Chondrocyte (in vitro differentiated cells): Measurements from ENCODE around the gene MS4A3. TPM values are rescaled to one million over a fixed set of nuclear protein-coding genes. Genes with fewer than 3 reads are reported as not detected.
"Not testable (repeated sequence)": the region's sequence is repeated elsewhere in the genome, so short reads cannot be mapped to it uniquely, and the experiment has no call there.

Experiments
- DNase-seq: peaks from one replicate; pipeline ENCODE4 v3.0.0; 2021; ENCODE audit warnings: mixed read lengths, low spot score
- H3K27ac Mint-ChIP-seq: one replicate; pipeline ENCODE4 v1.8.0; 2021; ENCODE audit warnings: mild to moderate bottlenecking, moderate library complexity, mixed read lengths; ENCODE audit not compliant: unreplicated experiment
- H3K27me3 Mint-ChIP-seq: 2 replicates; pipeline ENCODE4 v1.8.0; 2021; ENCODE audit warnings: low read depth, mixed read lengths
- H3K36me3 Mint-ChIP-seq: 2 replicates; pipeline ENCODE4 v1.8.0; 2021; ENCODE audit warnings: low read depth, mixed read lengths
- H3K4me1 Mint-ChIP-seq: 2 replicates; pipeline ENCODE4 v1.8.0; 2021; ENCODE audit warnings: low read depth, mild to moderate bottlenecking, mixed read lengths
- H3K4me3 Mint-ChIP-seq: one replicate; pipeline ENCODE4 v1.8.0; 2021; ENCODE audit warnings: mild to moderate bottlenecking, moderate library complexity, mixed read lengths; ENCODE audit not compliant: unreplicated experiment
- H3K9me3 Mint-ChIP-seq: 2 replicates; pipeline ENCODE4 v1.8.0; 2021; ENCODE audit warnings: low read depth, mixed read lengths
- total RNA-seq: library from RNA; stranded (reverse); gene quantifications from 3 replicates; pipeline ENCODE4 v1.2.1, GENCODE V29; 2021
- TF ChIP-seq, protein P1 (sequence below): fragments of 200-600 bp; sonication (generic); IDR thresholded peaks from 2 replicates; pipeline ENCODE4 v1.5.0; 2021; ENCODE audit warnings: antibody characterized with exemption, mild to moderate bottlenecking, moderate library complexity

MS4A3 gene
- total RNA-seq, 1 donor from 2014 or later = not detected

DNA sequence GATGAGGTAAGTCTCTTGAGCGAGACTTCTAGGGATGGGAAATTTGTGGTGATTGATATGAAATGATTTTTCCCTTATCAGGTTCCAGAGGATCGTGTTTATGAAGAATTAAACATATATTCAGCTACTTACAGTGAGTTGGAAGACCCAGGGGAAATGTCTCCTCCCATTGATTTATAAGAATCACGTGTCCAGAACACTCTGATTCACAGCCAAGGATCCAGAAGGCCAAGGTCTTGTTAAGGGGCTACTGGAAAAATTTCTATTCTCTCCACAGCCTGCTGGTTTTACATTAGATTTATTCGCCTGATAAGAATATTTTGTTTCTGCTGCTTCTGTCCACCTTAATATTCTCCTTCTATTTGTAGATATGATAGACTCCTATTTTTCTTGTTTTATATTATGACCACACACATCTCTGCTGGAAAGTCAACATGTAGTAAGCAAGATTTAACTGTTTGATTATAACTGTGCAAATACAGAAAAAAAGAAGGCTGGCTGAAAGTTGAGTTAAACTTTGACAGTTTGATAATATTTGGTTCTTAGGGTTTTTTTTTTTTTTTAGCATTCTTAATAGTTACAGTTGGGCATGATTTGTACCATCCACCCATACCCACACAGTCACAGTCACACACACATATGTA is 39.1 kb downstream of the MS4A3 start:
- Mint-ChIP-seq H3K36me3 (no peaks in the 10 kb centered on the region), H3K4me3 (no peak overlapping the region), H3K4me1 (no peaks in the 10 kb centered on the region), H3K27me3 (peaks cover 2% of the 10 kb centered on the region), H3K27ac (no peak overlapping the region), H3K9me3 (no peaks in the 10 kb centered on the region)
- no peak for DNase-seq
- TF ChIP-seq, protein P1, sequence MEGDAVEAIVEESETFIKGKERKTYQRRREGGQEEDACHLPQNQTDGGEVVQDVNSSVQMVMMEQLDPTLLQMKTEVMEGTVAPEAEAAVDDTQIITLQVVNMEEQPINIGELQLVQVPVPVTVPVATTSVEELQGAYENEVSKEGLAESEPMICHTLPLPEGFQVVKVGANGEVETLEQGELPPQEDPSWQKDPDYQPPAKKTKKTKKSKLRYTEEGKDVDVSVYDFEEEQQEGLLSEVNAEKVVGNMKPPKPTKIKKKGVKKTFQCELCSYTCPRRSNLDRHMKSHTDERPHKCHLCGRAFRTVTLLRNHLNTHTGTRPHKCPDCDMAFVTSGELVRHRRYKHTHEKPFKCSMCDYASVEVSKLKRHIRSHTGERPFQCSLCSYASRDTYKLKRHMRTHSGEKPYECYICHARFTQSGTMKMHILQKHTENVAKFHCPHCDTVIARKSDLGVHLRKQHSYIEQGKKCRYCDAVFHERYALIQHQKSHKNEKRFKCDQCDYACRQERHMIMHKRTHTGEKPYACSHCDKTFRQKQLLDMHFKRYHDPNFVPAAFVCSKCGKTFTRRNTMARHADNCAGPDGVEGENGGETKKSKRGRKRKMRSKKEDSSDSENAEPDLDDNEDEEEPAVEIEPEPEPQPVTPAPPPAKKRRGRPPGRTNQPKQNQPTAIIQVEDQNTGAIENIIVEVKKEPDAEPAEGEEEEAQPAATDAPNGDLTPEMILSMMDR = no peak

DNA sequence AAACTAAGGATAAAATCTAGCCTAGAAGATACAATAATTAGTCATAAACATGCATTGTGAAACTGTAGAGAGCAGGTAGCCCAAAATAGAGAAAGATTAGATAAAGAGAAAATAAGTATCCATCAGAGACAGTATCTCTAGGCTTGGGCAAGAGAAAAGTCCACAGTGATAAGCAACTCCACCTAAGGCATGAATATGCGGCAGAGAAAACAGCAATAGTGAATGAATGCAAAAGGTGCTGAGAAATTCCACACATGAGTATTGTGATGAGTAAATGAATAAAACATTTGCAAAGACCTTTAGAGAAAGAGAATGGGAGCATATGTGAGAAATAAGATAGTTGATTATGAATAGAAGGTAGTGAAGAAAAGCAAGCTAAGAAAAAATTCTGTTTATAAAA is 40.7 kb downstream of the MS4A3 start:
- Mint-ChIP-seq H3K4me1 (no peaks in the 10 kb centered on the region), H3K9me3 (no peaks in the 10 kb centered on the region), H3K4me3 (no peak overlapping the region), H3K36me3 (no peaks in the 10 kb centered on the region), H3K27ac (no peak overlapping the region), H3K27me3 (peaks cover 2% of the 10 kb centered on the region)
- no peak for DNase-seq
- TF ChIP-seq, protein P1 = no peak

DNA sequence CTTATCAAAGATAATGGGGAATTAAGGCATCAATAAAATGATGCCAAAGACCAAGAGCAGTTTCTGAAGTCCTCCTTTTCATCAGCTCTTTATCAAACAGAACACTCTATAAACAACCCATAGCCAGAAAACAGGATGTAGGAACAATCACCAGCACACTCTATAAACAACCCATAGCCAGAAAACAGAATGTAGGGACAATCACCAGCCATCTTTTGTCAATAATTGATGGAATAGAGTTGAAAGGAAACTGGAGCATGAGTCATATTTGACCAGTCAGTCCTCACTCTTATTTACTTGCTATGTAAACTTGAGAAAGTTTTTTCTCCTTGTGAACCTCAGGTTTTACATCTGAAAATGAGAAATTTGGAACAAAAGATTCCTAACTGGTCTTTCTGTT is 42.0 kb downstream of the MS4A3 start:
- Mint-ChIP-seq H3K27ac (no peak overlapping the region), H3K9me3 (no peaks in the 10 kb centered on the region), H3K4me1 (no peaks in the 10 kb centered on the region), H3K36me3 (no peaks in the 10 kb centered on the region), H3K4me3 (no peak overlapping the region), H3K27me3 (peaks cover 2% of the 10 kb centered on the region)
- TF ChIP-seq, protein P1 = no peak
- DNase-seq = no peak

DNA sequence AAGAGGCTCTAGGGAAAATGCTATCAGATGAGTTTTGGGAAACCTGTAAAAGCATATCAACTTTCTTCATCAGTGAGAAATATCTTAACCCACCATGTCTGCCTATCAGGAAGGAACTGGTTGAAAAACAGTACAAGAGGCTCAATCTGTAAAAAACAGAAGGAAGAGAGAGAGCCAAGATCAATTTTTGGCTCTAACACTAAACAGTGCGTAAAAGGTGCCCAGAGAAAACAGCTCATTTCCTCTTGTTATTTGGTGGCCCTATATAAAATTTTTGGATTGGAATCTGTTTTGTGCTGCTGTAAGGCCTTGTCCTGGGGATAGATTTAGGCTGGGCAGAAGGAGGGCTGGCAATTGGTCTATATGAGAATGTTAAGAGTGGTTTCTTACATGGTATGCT is 44.1 kb downstream of the MS4A3 start:
- no peak overlapping the region for H3K4me3 Mint-ChIP-seq
- no peak for DNase-seq
- H3K4me1 Mint-ChIP-seq = no peaks in the 10 kb centered on the region
- no peaks in the 10 kb centered on the region for H3K9me3 Mint-ChIP-seq
- no peak overlapping the region for H3K27ac Mint-ChIP-seq
- H3K36me3 Mint-ChIP-seq = no peaks in the 10 kb centered on the region
- TF ChIP-seq, protein P1 = no peak
- no peaks in the 10 kb centered on the region for H3K27me3 Mint-ChIP-seq

DNA sequence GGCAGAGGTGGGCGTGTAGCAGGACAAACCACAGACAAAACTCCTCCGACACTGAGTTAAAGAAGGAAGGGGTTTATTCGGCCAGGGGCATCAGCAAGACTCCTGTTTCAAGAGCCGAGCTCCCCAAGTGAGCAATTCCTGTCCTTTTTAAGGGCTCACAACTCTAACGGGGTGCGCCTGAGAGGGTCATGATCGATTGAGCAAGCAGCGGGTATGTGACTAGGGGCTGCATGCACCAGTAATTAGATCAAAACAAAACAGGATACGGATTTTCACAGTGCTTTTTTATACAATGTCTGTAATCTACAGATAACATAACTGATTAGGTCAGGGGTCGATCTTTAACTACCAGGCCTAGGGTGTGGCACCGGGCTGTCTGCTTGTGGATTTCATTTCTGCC is 44.9 kb downstream of the MS4A3 start:
- H3K36me3 Mint-ChIP-seq, H3K27me3 Mint-ChIP-seq, H3K27ac Mint-ChIP-seq, H3K4me1 Mint-ChIP-seq, H3K4me3 Mint-ChIP-seq, H3K9me3 Mint-ChIP-seq, DNase-seq: not testable (repeated sequence)

DNA sequence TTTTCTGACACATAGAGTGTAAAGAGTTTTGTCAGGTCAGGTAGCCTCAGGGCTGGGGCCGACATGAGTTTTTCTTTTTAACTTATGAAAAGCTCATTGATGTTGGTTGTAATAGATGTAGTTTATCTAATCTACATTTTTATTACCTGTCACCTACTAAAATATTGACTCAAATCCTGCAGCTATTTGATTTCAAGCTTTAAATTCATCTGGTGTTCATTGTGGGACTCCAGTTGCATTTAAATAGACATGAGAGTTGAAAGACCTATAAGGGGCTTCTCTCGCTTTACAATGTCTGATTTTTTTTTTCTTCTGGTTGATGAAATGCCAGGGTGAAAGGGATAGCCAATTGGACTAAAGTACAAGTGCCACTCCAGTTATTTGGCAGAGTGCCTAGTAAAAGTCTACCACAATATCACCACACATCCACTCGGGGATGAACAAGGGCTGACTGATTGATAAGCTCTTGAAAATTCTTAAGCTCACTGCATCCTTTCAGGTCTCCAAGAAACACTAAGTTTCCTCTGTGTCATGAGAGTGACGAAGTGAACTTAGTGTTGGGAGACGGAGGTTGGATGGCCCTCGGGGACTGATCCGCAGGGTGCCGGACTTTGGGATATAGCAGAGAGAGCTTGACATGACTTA is 48.1 kb downstream of the MS4A3 start:
- H3K27ac Mint-ChIP-seq, H3K4me3 Mint-ChIP-seq, H3K27me3 Mint-ChIP-seq, DNase-seq, H3K9me3 Mint-ChIP-seq, H3K36me3 Mint-ChIP-seq, H3K4me1 Mint-ChIP-seq: not testable (repeated sequence)

DNA sequence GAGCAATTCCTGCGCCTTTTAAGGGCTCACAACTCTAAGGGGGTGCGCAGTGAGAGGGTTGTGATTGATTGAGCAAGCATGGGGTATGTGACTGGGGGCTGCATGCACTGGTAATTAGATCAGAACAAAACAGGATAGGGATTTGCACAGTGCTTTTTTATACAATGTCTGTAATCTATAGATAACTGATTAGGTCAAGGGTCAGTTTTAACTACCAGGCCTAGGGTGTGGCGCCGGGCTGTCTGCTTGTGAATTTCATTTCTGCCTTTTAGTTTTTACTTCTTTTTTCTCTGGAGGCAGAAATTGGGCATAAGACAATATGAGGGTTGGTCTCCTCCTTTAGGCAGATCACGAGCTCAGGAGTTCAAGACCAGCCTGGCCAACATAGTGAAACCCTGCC is 52.2 kb downstream of the MS4A3 start:
- H3K36me3 Mint-ChIP-seq, H3K27ac Mint-ChIP-seq, H3K27me3 Mint-ChIP-seq, H3K4me1 Mint-ChIP-seq, H3K4me3 Mint-ChIP-seq, H3K9me3 Mint-ChIP-seq, DNase-seq: not testable (repeated sequence)
